MM.1S (cell line): ENCODE results near the gene PLSCR4.
A peak's percentile ranks its signal among the peaks of the same experiment; 100 is the strongest.

ENCODE experiments used
- DNase-seq: peaks from one replicate; pipeline ENCODE4 v3.0.0-alpha.2; 2015
- H2AFZ ChIP-seq: fragments of 300-600 bp; sonication (generic); 2 replicates; pipeline ENCODE4 v1.6.0; 2016; ENCODE audit warnings: antibody characterized with exemption, low read length
- H3F3A ChIP-seq: fragments of 300-600 bp; sonication (generic); 2 replicates; pipeline ENCODE4 v1.6.1; 2016; ENCODE audit warnings: mild to moderate bottlenecking, antibody characterized with exemption, low read length, moderate library complexity, mixed read lengths; ENCODE audit not compliant: insufficient read depth
- H3K27ac ChIP-seq: fragments of 300-600 bp; sonication (generic); 2 replicates; pipeline ENCODE4 v1.5.1; 2016; ENCODE audit warnings: mild to moderate bottlenecking, low read length
- H3K27me3 ChIP-seq: fragments of 300-600 bp; sonication (generic); replicated peaks from 2 replicates; pipeline ENCODE4 v1.6.0; 2016; ENCODE audit warnings: low read length; ENCODE audit not compliant: insufficient read depth
- H3K36me3 ChIP-seq: fragments of 300-600 bp; sonication (generic); replicated peaks from 2 replicates; pipeline ENCODE4 v1.6.1; 2016; ENCODE audit warnings: mild to moderate bottlenecking, low read length, mixed read lengths; ENCODE audit not compliant: insufficient read depth
- H3K4me1 ChIP-seq: fragments of 300-600 bp; sonication (generic); 2 replicates; pipeline ENCODE4 v1.6.1; 2016; ENCODE audit warnings: low read length, mixed read lengths
- H3K4me2 ChIP-seq: fragments of 300-600 bp; sonication (generic); 2 replicates; pipeline ENCODE4 v1.6.0; 2016; ENCODE audit warnings: low read depth, low read length
- H3K4me3 ChIP-seq: fragments of 300-600 bp; sonication (generic); 2 replicates; pipeline ENCODE4 v1.5.1; 2016; ENCODE audit warnings: low read length, mixed read lengths
- H3K79me2 ChIP-seq: fragments of 300-600 bp; sonication (generic); 2 replicates; pipeline ENCODE4 v1.6.1; 2016; ENCODE audit warnings: mixed run types, low read length, mixed read lengths
- H3K9ac ChIP-seq: fragments of 300-600 bp; sonication (generic); 2 replicates; pipeline ENCODE4 v1.6.1; 2016; ENCODE audit warnings: low read length, mixed read lengths
- H3K9me2 ChIP-seq: fragments of 300-600 bp; sonication (generic); replicated peaks from 2 replicates; pipeline ENCODE4 v1.6.1; 2016; ENCODE audit warnings: mild to moderate bottlenecking, low read length, mixed read lengths; ENCODE audit not compliant: insufficient read depth
- H3K9me3 ChIP-seq: fragments of 300-600 bp; sonication (generic); replicated peaks from 2 replicates; pipeline ENCODE4 v1.6.1; 2016; ENCODE audit warnings: mild to moderate bottlenecking, low read length, mixed read lengths; ENCODE audit not compliant: insufficient read depth
- H4K20me1 ChIP-seq: fragments of 300-600 bp; sonication (generic); 2 replicates; pipeline ENCODE4 v1.6.1; 2016; ENCODE audit warnings: mild to moderate bottlenecking, low read length, moderate library complexity, mixed read lengths; ENCODE audit not compliant: insufficient read depth
- CTCF ChIP-seq: fragments of 300-600 bp; sonication (generic); IDR thresholded peaks from 2 replicates; pipeline ENCODE4 v1.5.1; 2016; ENCODE audit warnings: antibody characterized with exemption, low read length, mixed read lengths
- EZH2 ChIP-seq: fragments of 300-600 bp; sonication (generic); optimal IDR thresholded peaks from 2 replicates; pipeline ENCODE3; 2017; ENCODE audit warnings: low read depth, mild to moderate bottlenecking, antibody characterized with exemption, low read length, mixed read lengths
- EZH2phosphoT487 ChIP-seq: fragments of 300-600 bp; sonication (generic); IDR thresholded peaks from 2 replicates; pipeline ENCODE4 v1.6.1; 2018; ENCODE audit warnings: antibody characterized with exemption, low read length

Gene PLSCR4

GRCh38 chr3:146163584-146163983 is 87.3 kb downstream of the PLSCR4 start:
- Histone ChIP-seq H3K4me1 (0 out of 2 replicates have a peak, but pooled peaks cover 5% of the 10 kb centered on the region), H3F3A (peaks cover 11% of the 10 kb centered on the region; the same call in 1 of the 2 replicates), H3K9me3 (no peaks in the 10 kb centered on the region), H3K9ac (no peak overlapping the region), H3K4me2 (no peak overlapping the region), H2AFZ (no peak overlapping the region), H3K27me3 (no peaks in the 10 kb centered on the region), H3K27ac (no peak overlapping the region), H3K79me2 (0 out of 2 replicates have a peak, but pooled peaks cover 2% of the 10 kb centered on the region), H3K9me2 (no peaks in the 10 kb centered on the region), H3K36me3 (no peaks in the 10 kb centered on the region), H4K20me1 (no peaks in the 10 kb centered on the region), H3K4me3 (no peak overlapping the region)
- TF ChIP-seq CTCF (no peak), EZH2 (no peak), EZH2phosphoT487 (no peak)
- DNase-seq, result no peak

GRCh38 chr3:146162561-146162960 is 88.3 kb downstream of the PLSCR4 start:
- H3K27ac ChIP-seq, result no peak overlapping the region
- no peak for TF ChIP-seq EZH2
- no peak for TF ChIP-seq CTCF
- TF ChIP-seq EZH2phosphoT487, result no peak
- no peak overlapping the region for H3K9ac ChIP-seq
- H3K36me3 ChIP-seq, result no peaks in the 10 kb centered on the region
- no peaks in the 10 kb centered on the region for H3K27me3 ChIP-seq
- H3K4me2 ChIP-seq, result no peak overlapping the region
- no peak overlapping the region for H3K4me3 ChIP-seq
- H3K9me3 ChIP-seq, result no peaks in the 10 kb centered on the region
- peaks cover 11% of the 10 kb centered on the region; the same call in 1 of the 2 replicates for H3F3A ChIP-seq
- H3K4me1 ChIP-seq, result 0 out of 2 replicates have a peak, but pooled peaks cover 5% of the 10 kb centered on the region
- H3K79me2 ChIP-seq, result peaks cover 12% of the 10 kb centered on the region
- no peak for DNase-seq
- no peak overlapping the region for H2AFZ ChIP-seq
- no peaks in the 10 kb centered on the region for H3K9me2 ChIP-seq
- H4K20me1 ChIP-seq, result no peaks in the 10 kb centered on the region

GRCh38 chr3:146161663-146162002 is 89.3 kb downstream of the PLSCR4 start:
- peaks cover 21% of the 10 kb centered on the region for H3K79me2 ChIP-seq
- H3K27ac ChIP-seq, result peak overlapping the region; percentile 39; the same call in 1 of the 2 replicates
- no peaks in the 10 kb centered on the region for H3K36me3 ChIP-seq
- DNase-seq, result no peak
- H3K9ac ChIP-seq, result peak overlapping the region; percentile 63; the same call in 1 of the 2 replicates
- H3K4me2 ChIP-seq, result peak overlapping the region; percentile 48
- H3K27me3 ChIP-seq, result no peaks in the 10 kb centered on the region
- H3K9me3 ChIP-seq, result no peaks in the 10 kb centered on the region
- H4K20me1 ChIP-seq, result no peaks in the 10 kb centered on the region
- H3F3A ChIP-seq, result peaks cover 14% of the 10 kb centered on the region; the same call in 1 of the 2 replicates
- H3K4me3 ChIP-seq, result peak overlapping the region; percentile 84
- H2AFZ ChIP-seq, result peak overlapping the region; percentile 76
- TF ChIP-seq CTCF (no peak), EZH2phosphoT487 (no peak), EZH2 (no peak)
- H3K4me1 ChIP-seq, result peaks cover 8% of the 10 kb centered on the region
- H3K9me2 ChIP-seq, result no peaks in the 10 kb centered on the region
